Type B pancreatic cell (in vitro differentiated cells): ENCODE results near the gene SNX32. TPM values are rescaled to one million over a fixed set of nuclear protein-coding genes. Genes with fewer than 3 reads are reported as not detected.
"Not testable (repeated sequence)": the region's sequence is repeated elsewhere in the genome, so short reads cannot be mapped to it uniquely, and the experiment has no call there.

Source experiments
- DNase-seq: peaks from one replicate; pipeline ENCODE4 v3.0.0; 2021; ENCODE audit warnings: mixed read lengths; ENCODE audit not compliant: unreplicated experiment; ENCODE audit errors: extremely low spot score
- H3K27ac Mint-ChIP-seq: 2 replicates; pipeline ENCODE4 v1.8.0; 2021; ENCODE audit warnings: mild to moderate bottlenecking, mixed read lengths
- H3K27me3 Mint-ChIP-seq: 2 replicates; pipeline ENCODE4 v1.8.0; 2021; ENCODE audit warnings: mixed read lengths
- H3K36me3 Mint-ChIP-seq: 2 replicates; pipeline ENCODE4 v1.8.0; 2021; ENCODE audit warnings: mixed read lengths
- H3K4me1 Mint-ChIP-seq: one replicate; pipeline ENCODE4 v1.8.0; 2021; ENCODE audit warnings: mixed read lengths; ENCODE audit not compliant: unreplicated experiment
- H3K4me3 Mint-ChIP-seq: 2 replicates; pipeline ENCODE4 v1.8.0; 2021; ENCODE audit warnings: mild to moderate bottlenecking, mixed read lengths
- H3K9me3 Mint-ChIP-seq: 2 replicates; pipeline ENCODE4 v1.8.0; 2021; ENCODE audit warnings: mixed read lengths
- CTCF ChIP-seq: fragments of 200-600 bp; sonication (generic); conservative IDR thresholded peaks from 2 replicates; pipeline ENCODE4 v1.5.0; 2021; ENCODE audit warnings: antibody characterized with exemption, mild to moderate bottlenecking
- total RNA-seq: library from RNA; stranded (reverse); gene quantifications from 2 replicates; pipeline ENCODE4 v1.2.1, GENCODE V29; 2021; ENCODE audit warnings: low replicate concordance

SNX32 gene
- total RNA-seq, 1 donor from 2014 or later = 4.2 TPM

GRCh38 chr11:65847746-65848145, 14.0 kb downstream of the SNX32 start:
- H3K36me3 Mint-ChIP-seq = peaks cover 10% of the 10 kb centered on the region
- peaks cover 6% of the 10 kb centered on the region for H3K27me3 Mint-ChIP-seq
- no peak for DNase-seq
- H3K9me3 Mint-ChIP-seq = no peaks in the 10 kb centered on the region
- peak overlapping the region; percentile 50 for H3K27ac Mint-ChIP-seq
- H3K4me3 Mint-ChIP-seq = no peak overlapping the region
- peaks cover 10% of the 10 kb centered on the region for H3K4me1 Mint-ChIP-seq
- no peak for TF ChIP-seq CTCF

- peaks cover 15% of the 10 kb centered on the region for H3K36me3 Mint-ChIP-seq
- not testable (repeated sequence) for DNase-seq, H3K9me3 Mint-ChIP-seq, H3K4me3 Mint-ChIP-seq, H3K27me3 Mint-ChIP-seq, H3K4me1 Mint-ChIP-seq
- peak overlapping the region; percentile 50 for H3K27ac Mint-ChIP-seq
Measured at GRCh38 chr11:65848693-65849092, 14.9 kb downstream of the SNX32 start.

GRCh38 chr11:65849366-65849765, 15.6 kb downstream of the SNX32 start:
- Mint-ChIP-seq H3K4me1 (peaks cover 5% of the 10 kb centered on the region), H3K27ac (peak overlapping the region; percentile 61), H3K27me3 (peaks cover 6% of the 10 kb centered on the region), H3K4me3 (no peak overlapping the region), H3K36me3 (peaks cover 22% of the 10 kb centered on the region), H3K9me3 (no peaks in the 10 kb centered on the region)
- DNase-seq = no peak
- no peak for TF ChIP-seq CTCF

GRCh38 chr11:65849771-65850216, 16.0 kb downstream of the SNX32 start:
- Mint-ChIP-seq H3K9me3 (no peaks in the 10 kb centered on the region), H3K4me1 (peaks cover 9% of the 10 kb centered on the region), H3K27ac (peak overlapping the region; percentile 61), H3K36me3 (peaks cover 26% of the 10 kb centered on the region), H3K4me3 (no peak overlapping the region), H3K27me3 (peaks cover 6% of the 10 kb centered on the region)
- no peak for DNase-seq
- TF ChIP-seq CTCF = no peak

GRCh38 chr11:65850217-65851082, 16.7 kb downstream of the SNX32 start:
- H3K36me3 Mint-ChIP-seq = peaks cover 27% of the 10 kb centered on the region
- H3K4me3 Mint-ChIP-seq = no peak overlapping the region
- H3K27me3 Mint-ChIP-seq = peaks cover 6% of the 10 kb centered on the region
- H3K27ac Mint-ChIP-seq = peak overlapping the region; percentile 61
- no peak for DNase-seq
- peaks cover 10% of the 10 kb centered on the region for H3K4me1 Mint-ChIP-seq
- TF ChIP-seq CTCF = no peak
- no peaks in the 10 kb centered on the region for H3K9me3 Mint-ChIP-seq

GRCh38 chr11:65851083-65851579, 17.4 kb downstream of the SNX32 start:
- H3K27me3 Mint-ChIP-seq = peaks cover 6% of the 10 kb centered on the region
- no peaks in the 10 kb centered on the region for H3K9me3 Mint-ChIP-seq
- peaks cover 30% of the 10 kb centered on the region for H3K36me3 Mint-ChIP-seq
- peaks cover 12% of the 10 kb centered on the region for H3K4me1 Mint-ChIP-seq
- H3K27ac Mint-ChIP-seq = peak overlapping the region; percentile 60
- TF ChIP-seq CTCF = peak; percentile 71
- DNase-seq = no peak
- peak overlapping the region; percentile 47 for H3K4me3 Mint-ChIP-seq
